GM18858 (cell line): ENCODE data around the gene FAM47E.
A peak's percentile ranks its signal among the peaks of the same experiment; 100 is the strongest.

Experiments
- ATAC-seq: cut with Tn5 transposase; IDR thresholded peaks from one replicate; pipeline ENCODE4 v1.9.1; 2021; ENCODE audit not compliant: unreplicated experiment

Gene FAM47E

DNA sequence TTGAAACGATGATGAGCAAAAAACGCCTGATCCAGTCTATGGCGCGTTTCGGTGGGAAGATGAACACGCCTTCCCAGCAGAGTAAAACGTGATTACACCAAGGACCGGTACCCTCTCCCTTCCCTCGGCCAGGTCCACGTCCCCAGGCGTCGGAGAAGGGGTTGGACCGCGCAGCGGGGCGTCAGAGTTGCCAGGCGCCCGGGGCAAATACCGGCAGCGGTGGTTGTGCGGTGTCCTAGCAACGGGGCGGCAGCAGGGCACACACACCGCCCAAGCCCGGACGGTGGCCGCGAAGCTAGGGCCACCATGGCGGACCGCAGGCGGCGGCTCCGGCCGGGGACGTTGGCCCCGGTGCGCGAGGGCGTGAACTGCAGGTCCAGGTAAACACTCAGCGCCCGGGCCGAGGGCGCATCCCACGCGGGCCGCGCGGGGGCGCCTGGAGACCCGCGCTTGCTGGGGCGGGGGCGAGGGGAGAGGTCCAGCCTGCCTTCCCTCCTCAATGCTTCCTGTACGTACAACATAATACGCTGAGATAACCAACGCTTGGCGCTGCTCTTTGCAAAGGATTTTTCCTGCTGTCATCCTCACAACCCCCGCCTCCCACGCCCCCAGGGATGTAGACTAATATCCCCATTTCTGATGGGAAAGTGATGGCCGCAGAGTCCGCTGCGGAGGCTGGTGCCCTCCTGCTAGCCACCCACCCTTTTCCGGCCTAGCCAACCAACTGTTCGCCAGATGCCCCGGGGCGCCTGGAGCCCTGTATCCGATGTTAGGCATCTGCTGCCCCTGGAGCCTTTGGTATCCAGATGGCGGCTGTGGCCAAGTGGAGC is at the start of gene FAM47E:
FAM47E (plus strand) TSS at position 281 of the 830 bp plus-strand sequence; CDS start at position 307, 26 bp downstream.
- ATAC-seq = no peak

DNA sequence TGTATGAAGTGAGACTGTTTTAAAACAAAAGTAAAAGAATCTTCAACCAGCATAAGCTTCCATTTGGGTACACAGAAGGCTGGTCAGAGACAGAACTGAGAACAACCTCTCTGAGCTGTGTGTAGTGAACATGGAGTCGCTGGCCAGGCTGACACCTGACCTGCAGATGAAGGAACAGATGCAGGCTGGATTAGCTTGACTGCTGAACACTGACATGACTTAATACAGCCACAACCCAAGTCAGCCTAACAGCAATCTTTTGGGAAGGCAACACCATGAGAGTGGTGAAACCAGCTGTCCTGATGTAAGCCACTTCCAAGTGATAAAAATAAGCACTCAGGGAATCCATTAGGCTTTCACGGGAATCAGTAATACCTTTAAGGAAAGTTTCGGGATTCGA is 48.0 kb upstream of the FAM47E start:
- ATAC-seq = no peak

- ATAC-seq = no peak
Measured at GRCh38 chr4:76204936-76205335, 46.6 kb upstream of the FAM47E start.

- ATAC-seq = no peak
Measured at GRCh38 chr4:76205476-76205875, 46.0 kb upstream of the FAM47E start.

GRCh38 chr4:76206222-76206942 is 45.1 kb upstream of the FAM47E start:
- ATAC-seq = no peak

DNA sequence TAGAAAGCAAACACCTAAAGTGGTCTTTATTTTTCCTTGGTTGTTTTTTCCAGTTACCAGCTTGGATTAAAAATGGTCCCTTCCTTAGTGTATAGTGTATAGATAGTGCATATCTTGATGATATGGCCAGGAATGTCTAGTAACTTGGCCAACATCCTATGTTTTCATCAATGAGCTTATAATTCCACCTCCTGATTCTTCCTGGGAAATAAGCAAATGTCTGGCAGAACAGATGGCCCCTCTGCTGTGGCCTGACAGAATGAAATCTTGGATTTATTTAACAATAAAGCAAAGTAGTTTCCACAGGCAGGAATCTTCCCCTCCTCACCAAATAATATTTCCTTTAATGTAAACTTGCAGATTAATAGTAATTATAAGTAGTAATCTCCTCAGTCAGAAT is 44.0 kb upstream of the FAM47E start:
- ATAC-seq = no peak

DNA sequence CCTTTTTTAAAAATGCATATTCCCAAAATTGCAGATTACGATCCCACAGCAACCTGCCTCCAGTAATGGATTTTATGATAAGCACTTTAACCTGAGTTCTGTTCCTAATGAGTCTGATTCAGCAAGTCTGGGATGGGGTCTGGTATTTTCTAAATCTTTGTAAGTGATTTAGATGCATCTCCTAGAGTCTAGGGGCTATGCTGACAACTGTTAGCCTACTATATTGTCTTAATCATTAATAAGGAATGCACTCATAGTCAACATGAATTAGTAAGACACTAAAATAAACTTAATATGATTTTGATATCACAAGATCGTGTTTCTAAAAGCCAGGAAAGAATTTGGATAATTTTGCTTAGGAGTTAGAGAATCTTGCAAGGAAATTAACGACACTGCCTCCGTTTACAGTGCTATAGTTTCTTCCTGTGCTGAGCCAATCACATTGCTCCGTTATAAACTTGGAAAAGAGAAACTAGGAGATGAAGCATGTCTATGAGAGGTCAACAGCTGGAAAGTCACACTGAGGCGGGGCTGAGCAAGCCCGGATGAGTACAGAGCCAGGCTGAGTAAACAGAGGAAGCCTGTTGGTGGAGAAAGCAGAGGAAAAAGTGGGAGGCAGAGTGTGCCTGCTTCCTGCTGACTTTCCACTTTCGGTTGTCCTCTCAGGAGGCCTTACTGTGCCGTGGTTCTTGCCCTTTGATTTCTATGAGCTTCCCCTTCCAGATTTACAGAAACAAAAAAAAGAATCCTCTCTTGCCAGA is 43.3 kb upstream of the FAM47E start:
- ATAC-seq = no peak

- no peak for ATAC-seq
Measured at GRCh38 chr4:76209881-76210280, 41.6 kb upstream of the FAM47E start.

- ATAC-seq = no peak
Measured at GRCh38 chr4:76210452-76210851, 41.1 kb upstream of the FAM47E start.

DNA sequence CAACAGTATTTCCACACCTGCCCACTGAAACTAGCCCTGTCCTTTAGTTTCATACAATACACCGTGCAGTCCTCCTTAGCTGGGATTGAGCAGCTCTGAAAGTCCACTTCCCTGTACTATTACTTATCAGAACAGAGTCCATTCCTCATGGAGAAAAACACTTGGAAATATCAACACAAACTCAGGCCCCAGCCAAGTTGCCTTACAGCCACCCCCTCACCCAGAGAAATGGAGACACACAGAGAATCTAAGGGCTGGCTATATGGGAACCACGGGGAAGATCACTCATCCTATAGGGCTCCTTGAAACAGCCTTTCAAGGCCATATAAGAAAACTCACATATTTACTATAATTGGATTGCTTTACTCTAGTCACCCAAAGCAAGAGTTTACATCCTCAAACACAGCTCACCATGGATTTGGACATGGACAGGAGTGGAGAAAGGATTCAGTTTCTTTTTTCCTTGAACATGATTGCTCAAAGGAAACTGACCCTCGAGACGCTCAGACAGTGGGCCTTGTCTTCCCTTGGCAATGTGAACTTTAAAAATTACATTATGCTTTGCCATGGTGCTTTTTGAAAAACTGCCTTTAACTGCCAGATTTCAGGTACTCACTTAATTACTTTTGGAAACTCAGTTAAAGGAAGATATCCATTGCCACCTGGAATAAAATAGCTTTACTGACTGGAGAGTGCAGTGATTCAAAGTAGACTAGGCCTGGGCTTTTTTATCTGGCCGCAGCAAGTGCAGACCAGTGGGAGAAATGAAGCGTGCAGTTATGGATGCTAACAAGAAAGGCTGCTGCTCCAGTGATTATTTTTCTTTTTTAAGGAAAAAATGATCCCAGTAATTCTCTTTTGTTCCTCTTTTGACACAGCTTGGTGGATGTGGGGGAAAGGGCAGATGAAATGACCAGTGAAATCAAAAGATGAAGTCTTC is 39.5 kb upstream of the FAM47E start:
- ATAC-seq = no peak

GRCh38 chr4:76212851-76213414 is 38.6 kb upstream of the FAM47E start:
- ATAC-seq = no peak

GRCh38 chr4:76213415-76214176 is 37.9 kb upstream of the FAM47E start, which contains the start of gene SCARB2:
Gene SCARB2 (minus strand): TSS chr4:76213824. CDS start chr4:76213543, 281 bp downstream.
- ATAC-seq = peak; percentile 64

GRCh38 chr4:76214177-76214675 is 37.3 kb upstream of the FAM47E start:
- ATAC-seq = no peak

DNA sequence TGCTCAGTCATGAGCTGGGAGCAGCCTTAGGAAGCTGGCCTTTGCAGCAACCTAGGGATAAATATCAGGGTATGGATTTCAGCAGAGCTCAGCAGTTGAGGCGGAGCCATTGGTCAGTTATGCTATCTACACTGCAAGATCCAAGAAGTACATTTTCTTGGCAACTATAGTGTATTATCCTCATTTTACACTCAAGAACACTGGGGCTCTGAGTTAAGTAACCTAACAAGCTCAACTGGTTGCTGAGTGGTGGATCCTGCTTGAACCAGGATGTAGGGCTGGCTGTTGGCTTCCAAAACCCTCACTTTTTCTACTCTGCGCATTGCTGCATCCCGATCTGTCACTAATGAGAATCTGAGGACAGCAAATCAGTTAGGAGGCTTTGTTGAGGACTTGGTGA is 36.4 kb upstream of the FAM47E start:
- ATAC-seq = no peak

- no peak for ATAC-seq
Measured at GRCh38 chr4:76216524-76216923, 35.0 kb upstream of the FAM47E start.

DNA sequence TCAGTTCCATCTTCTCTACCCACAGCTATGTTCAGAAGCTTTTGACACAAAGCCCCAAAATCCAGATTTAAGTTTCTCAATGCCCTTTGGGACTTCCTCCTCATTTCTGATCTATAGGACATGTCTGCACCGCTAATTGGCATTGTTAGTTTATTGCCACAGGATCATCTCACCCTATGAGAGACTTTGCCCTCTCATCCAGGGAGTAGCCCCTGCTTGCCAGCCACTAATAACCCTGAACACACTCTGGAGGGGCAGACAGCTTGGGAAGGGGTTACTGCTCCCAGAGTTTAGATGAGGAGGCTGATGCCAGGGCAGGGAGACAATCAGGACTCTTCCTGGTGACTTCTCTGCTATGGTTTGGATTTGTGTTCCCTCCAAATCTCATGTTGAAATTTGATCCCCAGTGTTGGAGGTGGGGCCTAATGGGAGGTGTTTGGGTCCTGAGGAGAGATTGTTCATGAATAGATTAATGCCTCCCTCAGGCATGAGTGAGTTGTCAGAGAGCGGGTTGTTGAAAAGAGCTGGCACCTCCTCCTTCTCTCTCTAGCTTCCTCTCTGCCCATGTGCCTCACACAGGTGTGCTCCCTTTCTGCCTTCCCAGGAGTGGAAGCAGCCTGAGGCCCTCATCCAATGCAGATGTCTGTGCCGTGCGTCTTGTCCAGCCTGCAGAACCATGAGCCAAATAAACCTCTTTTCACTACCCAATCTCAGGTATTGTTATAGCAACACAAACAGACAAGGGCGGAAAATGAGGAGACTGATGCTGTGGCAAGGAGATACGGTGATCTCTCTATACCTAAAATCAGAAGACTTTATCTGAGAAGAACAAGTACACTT is 34.3 kb upstream of the FAM47E start:
- ATAC-seq = no peak

GRCh38 chr4:76219299-76220055 is 32.0 kb upstream of the FAM47E start:
- ATAC-seq = no peak
